Subcutaneous abdominal adipose tissue (tissue), 5 donors: ENCODE measurements around the gene OTUD5.

Source experiments
- H3K27ac ChIP-seq: one replicate; pipeline ENCODE4 v1.7.0; 2013; ENCODE audit warnings: low read depth, mild to moderate bottlenecking, inconsistent platforms, low read length, moderate library complexity
- H3K27me3 ChIP-seq, 5 donors: one replicate each; pipeline ENCODE4 v1.7.0; 2013; ENCODE audit warnings: low read length in 5 of 5, inconsistent platforms in 1 of 5; ENCODE audit not compliant: control insufficient read depth in 5 of 5, insufficient read depth in 4 of 5
- H3K36me3 ChIP-seq, 5 donors: one replicate each; pipeline ENCODE4 v1.7.0; 2013; ENCODE audit warnings: low read length in 5 of 5; ENCODE audit not compliant: control insufficient read depth in 5 of 5, insufficient read depth in 5 of 5
- H3K4me1 ChIP-seq, 5 donors: one replicate each; pipeline ENCODE4 v1.7.0; 2013; ENCODE audit warnings: low read length in 5 of 5, mild to moderate bottlenecking in 3 of 5, moderate library complexity in 1 of 5; ENCODE audit not compliant: control insufficient read depth in 5 of 5, insufficient read depth in 5 of 5
- H3K4me3 ChIP-seq, 5 donors: one replicate each; pipeline ENCODE4 v1.7.0; 2013; ENCODE audit warnings: low read length in 5 of 5, low read depth in 1 of 5
- H3K9ac ChIP-seq, 5 donors: one replicate each; pipeline ENCODE4 v1.7.0; 2013; ENCODE audit warnings: low read length in 5 of 5, mild to moderate bottlenecking in 4 of 5, moderate library complexity in 3 of 5
- H3K9me3 ChIP-seq, 5 donors: one replicate each; pipeline ENCODE4 v1.7.0; 2013; ENCODE audit warnings: low read length in 5 of 5; ENCODE audit not compliant: control insufficient read depth in 5 of 5
- donor health status: healthy.
- donor health status: healthy.
- donor health status: healthy.
- donor health status: healthy.
- donor health status: healthy.

The OTUD5 gene

GRCh38 chrX:48975041-48975440 is 17.6 kb upstream of the OTUD5 start:
- H3K4me3 ChIP-seq, result no peak overlapping the region

GRCh38 chrX:48974574-48974973 is 17.2 kb upstream of the OTUD5 start:
- Histone ChIP-seq H3K36me3 (peaks cover 0 to 39% (median 19%) of the 10 kb centered on the region in 5 donors), H3K27me3 (peaks cover 0 to 13% (median 7%) of the 10 kb centered on the region in 5 donors), H3K4me1 (peaks cover 0 to 15% (median 11%) of the 10 kb centered on the region in 5 donors), H3K4me3 (no peak overlapping the region), H3K9ac (no peak overlapping the region), H3K9me3 (peaks cover 0 to 3% (median 0%) of the 10 kb centered on the region in 5 donors), H3K27ac (no peak overlapping the region)

More at GRCh38 chrX:48975041-48975440, 17.6 kb upstream of the OTUD5 start:
- Histone ChIP-seq H3K36me3 (peaks cover 1 to 43% (median 22%) of the 10 kb centered on the region in 5 donors), H3K9ac (no peak overlapping the region), H3K9me3 (no peaks in the 10 kb centered on the region), H3K27ac (no peak overlapping the region), H3K4me1 (peaks cover 0 to 15% (median 11%) of the 10 kb centered on the region in 5 donors), H3K27me3 (peaks cover 0 to 13% (median 7%) of the 10 kb centered on the region in 5 donors)

- H3K36me3 ChIP-seq, result peaks cover 0 to 39% (median 19%) of the 10 kb centered on the region in 5 donors
These were observed 16.6 kb upstream of the OTUD5 start for GRCh38 chrX:48974033-48974432.

GRCh38 chrX:48972220-48973164 is 15.1 kb upstream of the OTUD5 start:
- Histone ChIP-seq H3K9ac (peak overlapping the region in 3 of 5 donors; percentile 25 to 44 (median 30)), H3K27me3 (peaks cover 0 to 13% (median 5%) of the 10 kb centered on the region in 5 donors), H3K9me3 (peaks cover 0 to 3% (median 0%) of the 10 kb centered on the region in 5 donors), H3K36me3 (peaks cover 0 to 27% (median 12%) of the 10 kb centered on the region in 5 donors), H3K4me3 (peak overlapping the region in 4 of 5 donors; percentile 19 to 56 (median 50)), H3K27ac (peak overlapping the region; percentile 37), H3K4me1 (peaks cover 0 to 15% (median 11%) of the 10 kb centered on the region in 5 donors)

More at GRCh38 chrX:48974033-48974432, 16.6 kb upstream of the OTUD5 start:
- peaks cover 0 to 15% (median 11%) of the 10 kb centered on the region in 5 donors for H3K4me1 ChIP-seq
- H3K27me3 ChIP-seq, result peaks cover 0 to 13% (median 7%) of the 10 kb centered on the region in 5 donors
- no peak overlapping the region for H3K27ac ChIP-seq
- no peak overlapping the region for H3K9ac ChIP-seq
- peaks cover 0 to 3% (median 0%) of the 10 kb centered on the region in 5 donors for H3K9me3 ChIP-seq
- no peak overlapping the region for H3K4me3 ChIP-seq

- H3K36me3 ChIP-seq, result peaks cover 0 to 27% (median 12%) of the 10 kb centered on the region in 5 donors
- H3K4me1 ChIP-seq, result peaks cover 0 to 15% (median 11%) of the 10 kb centered on the region in 5 donors
- peak within 1 kb of the TSS; percentile 37 for H3K27ac ChIP-seq
- peaks cover 0 to 3% (median 0%) of the 10 kb centered on the region in 5 donors for H3K9me3 ChIP-seq
- H3K9ac ChIP-seq, result peak within 1 kb of the TSS in 3 of 5 donors; percentile 25 to 44 (median 30)
- H3K27me3 ChIP-seq, result peaks cover 0 to 15% (median 6%) of the 10 kb centered on the region in 5 donors
- peak within 1 kb of the TSS in 4 of 5 donors; percentile 19 to 56 (median 50) for H3K4me3 ChIP-seq
These were observed 14.1 kb upstream of the OTUD5 start, which contains the start of gene KCND1 for GRCh38 chrX:48971249-48972219. Gene KCND1, minus strand, starts transcription at chrX:48971844. Its CDS starts 1,573 bp downstream, at chrX:48970271.

- peaks cover 0 to 7% (median 1%) of the 10 kb centered on the region in 5 donors for H3K36me3 ChIP-seq
- peaks cover 0 to 15% (median 5%) of the 10 kb centered on the region in 5 donors for H3K27me3 ChIP-seq
- H3K4me1 ChIP-seq, result peaks cover 0 to 15% (median 11%) of the 10 kb centered on the region in 5 donors
- H3K27ac ChIP-seq, result no peak overlapping the region
- H3K4me3 ChIP-seq, result no peak overlapping the region
- no peak overlapping the region for H3K9ac ChIP-seq
- peaks cover 0 to 3% (median 0%) of the 10 kb centered on the region in 5 donors for H3K9me3 ChIP-seq
These were observed 12.1 kb upstream of the OTUD5 start for GRCh38 chrX:48969471-48969870.

- Histone ChIP-seq H3K9ac (no peak overlapping the region), H3K4me3 (no peak overlapping the region), H3K27ac (no peak overlapping the region), H3K4me1 (peaks cover 0 to 15% (median 11%) of the 10 kb centered on the region in 5 donors), H3K36me3 (no peaks in the 10 kb centered on the region), H3K27me3 (peaks cover 0 to 15% (median 5%) of the 10 kb centered on the region in 5 donors), H3K9me3 (peaks cover 0 to 3% (median 0%) of the 10 kb centered on the region in 5 donors)
These were observed 11.0 kb upstream of the OTUD5 start for GRCh38 chrX:48968377-48968776.

- Histone ChIP-seq H3K4me1 (peaks cover 0 to 9% (median 7%) of the 10 kb centered on the region in 5 donors), H3K27ac (no peak overlapping the region), H3K9ac (no peak overlapping the region), H3K9me3 (peaks cover 0 to 3% (median 0%) of the 10 kb centered on the region in 5 donors), H3K36me3 (no peaks in the 10 kb centered on the region), H3K27me3 (peaks cover 0 to 11% (median 2%) of the 10 kb centered on the region in 5 donors), H3K4me3 (no peak overlapping the region)
These were observed 9.6 kb upstream of the OTUD5 start for GRCh38 chrX:48966796-48967579.
